HEK293T (cell line): ENCODE results near the gene EXOC8.

Source experiments
- FOXA1 ChIP-seq: fragments of 450-650 bp; IDR thresholded peaks from 2 replicates; pipeline ENCODE4 v1.6.1; 2016; ENCODE audit warnings: mild to moderate bottlenecking
- SUZ12 ChIP-seq: fragments of 450-650 bp; IDR thresholded peaks from 2 replicates; pipeline ENCODE4 v1.6.1; 2016; ENCODE audit warnings: mild to moderate bottlenecking
- ZNF384 ChIP-seq: fragments of 450-650 bp; IDR thresholded peaks from 2 replicates; pipeline ENCODE4 v1.6.1; 2016

DNA sequence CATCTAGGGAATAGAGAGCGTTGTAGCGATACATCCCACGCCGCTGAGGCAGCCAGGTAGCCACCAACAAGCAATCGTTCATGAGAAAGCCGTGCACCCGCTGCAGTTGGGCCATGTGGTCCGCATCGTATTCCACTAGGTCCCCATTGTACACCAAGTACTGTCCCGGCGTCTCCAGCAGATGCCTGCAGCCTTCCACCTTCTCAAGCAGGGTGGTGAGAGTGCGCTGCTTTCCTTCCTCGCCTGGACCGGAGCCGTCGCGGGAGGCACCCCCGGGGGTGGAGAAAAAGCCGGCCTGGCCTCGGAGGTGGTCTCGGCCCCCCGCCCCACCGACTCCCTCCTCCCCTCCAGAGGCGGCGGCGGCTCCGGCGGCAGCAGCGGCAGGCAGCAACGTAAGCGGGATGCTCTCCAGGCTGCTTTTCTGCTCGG is 595 bp downstream of the EXOC8 start:
- no peak for TF ChIP-seq ZNF384
- no peak for TF ChIP-seq FOXA1
- TF ChIP-seq SUZ12: no peak
